GM12864 (cell line): ENCODE measurements around the gene PRR12.

Experiments
- DNase-seq: peaks from one replicate; pipeline ENCODE4 v3.0.0-alpha.2; 2011; ENCODE audit warnings: low read depth
- H3K4me3 ChIP-seq: 2 replicates; pipeline ENCODE4 v1.5.1; 2011; ENCODE audit warnings: mild to moderate bottlenecking, low read depth, low read length, control low read depth
- TF ChIP-seq, protein P1 (sequence below): IDR thresholded peaks from 2 replicates; pipeline ENCODE4 v1.5.1; 2011; ENCODE audit warnings: low read depth, mild to moderate bottlenecking, moderate library complexity, low read length, control low read depth, inconsistent platforms; ENCODE audit errors: missing control alignments

The PRR12 gene

DNA sequence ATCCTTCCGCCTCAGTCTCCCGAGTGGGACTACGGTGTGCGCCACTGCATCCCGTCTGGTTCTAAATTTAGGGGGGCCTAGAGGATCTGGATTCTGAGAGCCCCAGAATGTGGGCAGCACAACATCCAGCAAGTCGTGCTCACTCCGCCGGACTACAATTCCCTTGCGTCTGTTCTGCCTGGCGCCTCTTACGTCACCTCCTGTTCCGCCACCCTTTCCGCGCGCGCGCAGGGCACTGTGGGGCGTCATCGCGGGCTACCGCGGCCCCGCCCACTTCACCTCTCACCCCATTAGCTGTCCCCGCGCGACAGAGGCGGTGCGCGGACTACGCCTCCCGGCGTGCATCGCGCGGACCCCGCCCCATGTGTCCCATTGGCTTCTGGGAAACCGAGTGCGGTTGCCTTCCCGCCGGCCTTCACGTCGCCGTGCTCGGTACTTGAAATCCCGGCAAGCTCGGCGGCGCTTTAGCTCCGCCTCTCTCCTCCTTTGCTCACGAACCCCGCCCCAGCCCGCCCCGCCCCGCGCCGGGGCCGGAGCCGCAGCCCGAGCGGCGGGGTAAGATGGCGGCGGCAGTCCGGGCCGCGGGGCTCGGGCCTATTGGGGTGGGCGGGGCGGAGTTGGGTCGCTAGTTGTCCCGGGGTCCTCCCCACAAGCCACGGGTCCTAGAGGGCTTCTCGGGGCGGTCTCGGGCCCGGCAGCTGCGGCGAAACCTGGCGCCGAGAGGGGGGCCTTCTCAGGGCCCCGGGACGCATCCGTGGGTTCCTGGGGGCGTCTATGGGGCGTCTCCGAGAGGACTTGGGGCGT lies 50.9 kb downstream of the PRR12 start, which contains the start of gene SCAF1:
Gene SCAF1 (plus strand): TSS at position 522 of the 804 bp plus-strand sequence. CDS start 2,818 bp downstream, outside the sequence.
- peak within 1 kb of the TSS; percentile 95 for H3K4me3 ChIP-seq
- TF ChIP-seq, protein P1, sequence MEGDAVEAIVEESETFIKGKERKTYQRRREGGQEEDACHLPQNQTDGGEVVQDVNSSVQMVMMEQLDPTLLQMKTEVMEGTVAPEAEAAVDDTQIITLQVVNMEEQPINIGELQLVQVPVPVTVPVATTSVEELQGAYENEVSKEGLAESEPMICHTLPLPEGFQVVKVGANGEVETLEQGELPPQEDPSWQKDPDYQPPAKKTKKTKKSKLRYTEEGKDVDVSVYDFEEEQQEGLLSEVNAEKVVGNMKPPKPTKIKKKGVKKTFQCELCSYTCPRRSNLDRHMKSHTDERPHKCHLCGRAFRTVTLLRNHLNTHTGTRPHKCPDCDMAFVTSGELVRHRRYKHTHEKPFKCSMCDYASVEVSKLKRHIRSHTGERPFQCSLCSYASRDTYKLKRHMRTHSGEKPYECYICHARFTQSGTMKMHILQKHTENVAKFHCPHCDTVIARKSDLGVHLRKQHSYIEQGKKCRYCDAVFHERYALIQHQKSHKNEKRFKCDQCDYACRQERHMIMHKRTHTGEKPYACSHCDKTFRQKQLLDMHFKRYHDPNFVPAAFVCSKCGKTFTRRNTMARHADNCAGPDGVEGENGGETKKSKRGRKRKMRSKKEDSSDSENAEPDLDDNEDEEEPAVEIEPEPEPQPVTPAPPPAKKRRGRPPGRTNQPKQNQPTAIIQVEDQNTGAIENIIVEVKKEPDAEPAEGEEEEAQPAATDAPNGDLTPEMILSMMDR = no peak
- DNase-seq = peak; percentile 98

DNA sequence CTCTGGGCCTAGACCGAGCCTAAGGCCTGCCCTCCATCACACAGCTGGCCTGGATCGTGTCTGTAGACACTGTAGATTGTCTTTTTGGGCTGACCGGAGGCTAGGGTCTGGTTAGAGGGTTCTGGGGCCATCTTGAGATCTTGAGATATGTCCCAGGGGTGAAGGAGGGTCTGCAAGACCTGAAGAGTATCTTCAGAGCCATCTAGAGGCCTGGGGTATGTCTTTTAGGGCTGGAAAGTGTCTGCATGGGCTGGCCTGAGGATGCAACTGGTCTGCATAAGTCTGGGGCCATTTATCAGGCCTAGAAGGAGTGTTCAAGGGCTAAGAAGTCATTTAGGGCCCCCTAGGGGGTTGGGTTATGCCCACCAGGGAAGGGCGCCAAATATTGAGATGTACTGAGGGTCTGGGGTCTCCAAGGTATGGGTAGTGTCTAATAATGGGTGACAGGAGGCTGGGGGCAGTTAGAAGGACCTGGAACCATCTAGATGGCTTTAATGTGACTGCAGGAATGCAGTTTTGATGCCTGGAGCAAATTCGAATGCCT lies 51.6 kb downstream of the PRR12 start:
- DNase-seq = no peak
- peak overlapping the region; percentile 95 for H3K4me3 ChIP-seq
- TF ChIP-seq, protein P1 = no peak

DNA sequence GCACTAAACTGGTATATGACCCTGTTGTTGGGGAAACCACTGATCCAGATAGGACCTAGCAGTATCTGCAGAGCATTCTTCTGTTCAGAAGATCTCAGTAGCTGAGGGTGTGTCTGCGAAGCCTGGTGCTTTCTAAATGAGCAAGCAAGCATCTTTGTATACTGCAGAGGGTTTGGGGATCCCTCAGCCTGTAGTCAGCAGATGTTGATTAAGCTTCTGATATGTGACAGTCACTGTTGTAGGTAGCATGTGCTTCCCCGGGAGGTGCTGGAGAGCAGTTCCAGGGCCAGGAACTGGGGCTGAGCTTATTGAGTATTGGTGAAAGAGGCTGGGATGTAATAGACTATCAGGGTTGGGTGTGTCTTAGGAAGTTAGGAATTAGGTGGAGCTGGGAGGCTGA lies 52.5 kb downstream of the PRR12 start:
- no peak for DNase-seq
- TF ChIP-seq, protein P1 = no peak
- no peak overlapping the region; the same call in 1 of the 2 replicates for H3K4me3 ChIP-seq

DNA sequence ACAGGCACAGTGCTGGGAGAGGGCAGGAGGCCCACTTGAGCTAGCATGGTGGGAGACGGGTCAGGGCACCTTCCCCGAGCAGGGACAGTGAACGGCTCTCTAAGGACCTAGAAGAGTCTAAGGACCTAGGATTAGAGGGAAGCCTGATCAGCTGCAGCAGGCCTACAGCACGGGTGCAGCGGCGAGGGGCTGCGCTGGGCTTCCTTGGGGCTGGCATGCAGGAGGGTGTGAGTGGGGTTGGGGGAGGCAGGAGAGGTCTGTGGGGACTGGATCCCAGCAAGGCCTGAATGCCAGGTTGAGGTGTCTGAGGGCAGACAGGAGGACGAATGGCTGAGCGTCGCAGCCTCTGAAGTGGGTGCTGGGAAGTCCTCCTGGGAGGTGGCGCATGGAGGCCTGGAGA lies 54.6 kb downstream of the PRR12 start:
- no peak for DNase-seq
- H3K4me3 ChIP-seq = no peak overlapping the region
- TF ChIP-seq, protein P1 = no peak

DNA sequence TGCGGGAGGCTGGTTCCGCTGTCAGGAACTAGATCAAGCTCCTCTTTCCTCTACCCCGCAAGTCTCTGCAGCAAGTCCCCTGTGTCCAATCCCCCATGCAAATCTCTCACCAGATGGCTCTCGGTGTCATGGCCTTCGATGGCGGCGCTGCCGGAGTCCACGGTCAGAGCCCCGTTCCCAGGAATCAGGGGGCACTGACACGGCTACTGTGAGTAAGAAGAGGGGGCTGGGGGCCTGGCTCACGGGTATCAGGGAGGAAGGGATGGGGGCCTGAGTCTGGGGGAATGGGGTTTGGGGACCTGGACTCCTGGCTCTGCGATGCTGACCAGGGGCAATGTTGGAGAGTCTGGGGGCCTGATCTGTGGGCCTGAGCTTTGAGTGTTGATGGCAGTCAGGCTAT lies 55.0 kb downstream of the PRR12 start:
- H3K4me3 ChIP-seq = no peak overlapping the region
- DNase-seq = no peak
- TF ChIP-seq, protein P1 = no peak

DNA sequence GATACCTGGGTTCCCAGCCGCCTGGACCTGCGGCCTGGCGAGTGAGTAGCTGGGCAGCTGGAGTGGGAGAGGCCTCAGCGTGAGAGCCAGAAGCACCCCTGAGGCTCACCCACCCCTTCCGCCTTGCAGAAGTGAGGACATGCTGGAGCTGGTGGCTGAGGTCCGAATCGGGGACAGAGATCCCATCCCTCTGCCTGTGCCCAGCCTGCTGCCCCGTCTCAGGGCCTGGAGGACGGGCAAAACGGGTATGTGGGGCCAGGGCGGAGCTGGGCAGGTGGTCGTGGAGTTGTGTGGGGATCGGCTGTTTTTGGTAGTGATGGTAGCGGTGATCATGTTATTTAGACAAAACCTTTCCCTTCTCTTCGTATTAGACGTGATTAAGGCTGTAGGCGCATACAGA lies 55.6 kb downstream of the PRR12 start:
- TF ChIP-seq, protein P1 = no peak
- no peak overlapping the region for H3K4me3 ChIP-seq
- no peak for DNase-seq
